Measurements from ENCODE around the gene TSPAN18.
"Not testable (repeated sequence)": the region's sequence is repeated elsewhere in the genome, so short reads cannot be mapped to it uniquely, and the experiment has no call there.

The TSPAN18 gene

GRCh38 chr11:44853666-44854065 is 126.9 kb downstream of the TSPAN18 start:
- no peak for DNase-seq

- no peak for DNase-seq
These were observed 127.3 kb downstream of the TSPAN18 start for GRCh38 chr11:44854086-44854485.

GRCh38 chr11:44854741-44855492 is 128.2 kb downstream of the TSPAN18 start:
- DNase-seq = no peak

GRCh38 chr11:44855493-44855849 is 128.7 kb downstream of the TSPAN18 start:
- DNase-seq = no peak

GRCh38 chr11:44857490-44858090 is 130.8 kb downstream of the TSPAN18 start:
- DNase-seq = no peak

GRCh38 chr11:44858796-44859527 is 132.2 kb downstream of the TSPAN18 start:
- no peak for DNase-seq

GRCh38 chr11:44859528-44859925 is 132.8 kb downstream of the TSPAN18 start:
- DNase-seq = no peak

GRCh38 chr11:44860346-44860745 is 133.6 kb downstream of the TSPAN18 start:
- DNase-seq = no peak

GRCh38 chr11:44861849-44862557 is 135.2 kb downstream of the TSPAN18 start:
- DNase-seq = no peak

GRCh38 chr11:44862558-44863101 is 135.9 kb downstream of the TSPAN18 start:
- DNase-seq = no peak

GRCh38 chr11:44863231-44863630 is 136.5 kb downstream of the TSPAN18 start:
- DNase-seq = no peak

- DNase-seq = no peak
These were observed 139.1 kb downstream of the TSPAN18 start for GRCh38 chr11:44865866-44866272.

GRCh38 chr11:44866286-44866685 is 139.5 kb downstream of the TSPAN18 start:
- no peak for DNase-seq

GRCh38 chr11:44868021-44868420 is 141.3 kb downstream of the TSPAN18 start:
- DNase-seq = no peak

- DNase-seq = no peak
These were observed 142.0 kb downstream of the TSPAN18 start for GRCh38 chr11:44868455-44869421.

GRCh38 chr11:44870181-44870580 is 143.4 kb downstream of the TSPAN18 start:
- DNase-seq = no peak

GRCh38 chr11:44870615-44871176 is 143.9 kb downstream of the TSPAN18 start:
- no peak for DNase-seq

- not testable (repeated sequence) for DNase-seq
These were observed 144.9 kb downstream of the TSPAN18 start for GRCh38 chr11:44871682-44872081.

- no peak for DNase-seq
These were observed 145.8 kb downstream of the TSPAN18 start for GRCh38 chr11:44872556-44872955.

- DNase-seq = no peak
These were observed 146.8 kb downstream of the TSPAN18 start for GRCh38 chr11:44873537-44873936.

GRCh38 chr11:44874284-44874683 is 147.5 kb downstream of the TSPAN18 start:
- DNase-seq = no peak

GRCh38 chr11:44875037-44875436 is 148.3 kb downstream of the TSPAN18 start:
- DNase-seq = no peak
